Endothelial cell of umbilical vein (primary cell): ENCODE results near the gene NXN.

Experiments used
- CTCF ChIP-seq, 2 donors: IDR thresholded peaks; 1 replicate in 1 of 2; 2 replicates in 1 of 2; pipeline ENCODE4 v1.5.1; 2011; ENCODE audit warnings: low read length in 2 of 2, mild to moderate bottlenecking in 2 of 2, moderate library complexity in 2 of 2, control low read depth in 1 of 2, inconsistent platforms in 1 of 2, low read depth in 1 of 2; ENCODE audit not compliant: insufficient read depth in 1 of 2; ENCODE audit errors: extremely low read depth in 1 of 2
- EZH2 ChIP-seq: IDR thresholded peaks from 2 replicates; pipeline ENCODE4 v1.6.1; 2012; ENCODE audit warnings: borderline replicate concordance, low read depth, mild to moderate bottlenecking, moderate library complexity, low read length, inconsistent platforms; ENCODE audit not compliant: severe bottlenecking
- FOS ChIP-seq: IDR thresholded peaks from 2 replicates; pipeline ENCODE4 v1.6.1; 2011; ENCODE audit warnings: mild to moderate bottlenecking, low read length, moderate library complexity, borderline replicate concordance; ENCODE audit not compliant: insufficient read depth
- GATA2 ChIP-seq: IDR thresholded peaks from 2 replicates; pipeline ENCODE4 v1.7.0; 2011; ENCODE audit warnings: low read depth, mild to moderate bottlenecking, moderate library complexity, mixed read lengths, low read length; ENCODE audit not compliant: insufficient read length, insufficient read depth
- JUN ChIP-seq: IDR thresholded peaks from 2 replicates; pipeline ENCODE4 v1.6.1; 2011; ENCODE audit warnings: borderline replicate concordance, low read depth; ENCODE audit not compliant: insufficient read length, insufficient read depth
- MAX ChIP-seq: IDR thresholded peaks from 2 replicates; pipeline ENCODE4 v1.6.1; 2011; ENCODE audit not compliant: insufficient read depth, insufficient read length
- MYC ChIP-seq: IDR thresholded peaks from one replicate; pipeline ENCODE4 v1.6.1; 2011; ENCODE audit warnings: mild to moderate bottlenecking, low read depth, low read length
- POLR2A ChIP-seq: IDR thresholded peaks from 2 replicates; pipeline ENCODE4 v1.6.1; 2012; ENCODE audit warnings: low read depth, mild to moderate bottlenecking, control low read depth, low read length
- POLR2AphosphoS5 ChIP-seq: IDR thresholded peaks from 2 replicates; pipeline ENCODE4 v1.6.1; 2012; ENCODE audit warnings: low read depth, mild to moderate bottlenecking, control low read depth, low read length, moderate library complexity; ENCODE audit not compliant: insufficient read depth

GRCh38 chr17:978103-979093 lies 1.2 kb downstream of the NXN start:
- TF ChIP-seq JUN (no peak), CTCF (IDR thresholded peaks at IDR 0.05; ENCODE audit: extremely low read depth in 1 of 2, insufficient read depth in 1 of 2, low read depth in 1 of 2, low read length in 2 of 2) (no peak), POLR2A (no peak), MYC (no peak), EZH2 (no peak), POLR2AphosphoS5 (no peak), MAX (no peak), FOS (no peak), GATA2 (no peak)
